GM21528 (cell line): ENCODE measurements around the gene AGBL1.
"Not testable (repeated sequence)": the region's sequence is repeated elsewhere in the genome, so short reads cannot be mapped to it uniquely, and the experiment has no call there.

ENCODE experiments used
- ATAC-seq: cut with Tn5 transposase; IDR thresholded peaks from one replicate; pipeline ENCODE4 v1.9.1; 2021; ENCODE audit warnings: mild to moderate bottlenecking, moderate library complexity; ENCODE audit not compliant: unreplicated experiment, low FRiP score

Gene AGBL1

DNA sequence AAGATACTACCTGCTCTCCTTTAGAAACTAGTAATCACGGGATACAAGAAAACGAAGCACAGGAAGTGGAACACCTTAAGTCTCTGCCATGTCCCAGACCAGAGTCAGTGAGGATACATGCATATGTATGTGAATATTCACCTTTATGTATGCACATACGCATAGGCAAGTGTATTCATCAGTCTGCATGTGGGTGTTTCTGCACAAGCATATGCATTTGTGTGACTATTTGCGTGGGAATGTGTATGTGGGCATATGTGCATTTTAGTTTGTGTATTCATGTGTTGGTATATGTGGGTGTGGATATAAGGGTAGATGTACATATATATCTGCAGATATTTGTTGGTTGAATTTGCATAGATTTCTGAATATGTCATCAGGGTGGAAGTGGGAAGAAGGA, 889.7 kb downstream of the AGBL1 start:
- ATAC-seq: no peak

GRCh38 chr15:86973284-86973844, 893.7 kb downstream of the AGBL1 start:
- no peak for ATAC-seq

DNA sequence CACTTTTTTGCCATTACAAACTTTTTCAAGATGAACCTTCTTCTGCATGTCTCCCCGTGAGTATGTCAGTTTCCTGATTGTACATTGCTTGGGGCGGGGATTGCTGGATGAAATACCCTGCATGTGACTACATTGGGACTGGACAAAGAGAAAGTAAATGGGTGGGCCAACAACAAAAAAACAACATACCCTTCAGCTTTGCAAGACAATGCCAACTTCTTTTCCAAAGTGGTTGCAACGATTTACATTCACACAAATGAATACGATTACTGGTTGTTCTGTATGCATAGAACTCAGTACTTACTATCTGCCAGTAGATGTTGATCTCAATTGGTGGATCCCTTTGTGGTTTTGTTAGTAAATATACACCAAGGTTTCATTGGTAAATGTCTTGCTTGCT, 908.4 kb downstream of the AGBL1 start:
- ATAC-seq: no peak

- ATAC-seq: no peak
These were observed 942.1 kb downstream of the AGBL1 start for GRCh38 chr15:87021751-87022150.

DNA sequence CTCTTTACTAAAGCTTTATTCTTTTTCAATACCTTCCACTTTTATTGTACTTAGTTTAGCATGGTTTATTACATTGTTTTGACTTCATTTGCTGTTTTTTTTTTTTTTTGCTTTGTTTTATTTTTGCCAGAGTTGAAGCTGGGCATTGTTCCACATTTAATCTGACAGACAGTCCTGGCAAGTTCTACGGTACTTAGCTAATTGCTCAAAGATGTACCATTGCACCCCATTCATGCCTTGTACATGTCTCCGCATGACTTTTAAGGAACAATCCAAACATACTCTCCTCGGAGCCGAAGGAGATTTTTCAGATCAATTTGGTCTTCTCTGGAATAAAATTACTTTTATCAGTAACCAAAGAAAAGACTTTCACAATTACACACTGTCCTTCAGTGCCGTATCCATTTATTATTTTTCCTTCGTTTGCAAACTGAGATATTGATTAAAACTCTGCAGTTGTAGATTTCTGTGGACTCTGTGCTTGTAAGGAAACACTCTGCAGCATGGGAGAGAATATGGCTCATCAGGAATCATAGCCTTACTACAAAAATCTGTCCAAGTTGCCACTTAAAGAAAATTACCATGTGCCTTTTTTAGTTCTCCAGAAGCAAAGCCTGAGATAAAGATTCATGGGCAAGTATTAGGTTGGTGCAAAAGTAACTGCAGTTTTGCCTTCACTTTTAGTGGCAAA, 952.0 kb downstream of the AGBL1 start:
- ATAC-seq: no peak

DNA sequence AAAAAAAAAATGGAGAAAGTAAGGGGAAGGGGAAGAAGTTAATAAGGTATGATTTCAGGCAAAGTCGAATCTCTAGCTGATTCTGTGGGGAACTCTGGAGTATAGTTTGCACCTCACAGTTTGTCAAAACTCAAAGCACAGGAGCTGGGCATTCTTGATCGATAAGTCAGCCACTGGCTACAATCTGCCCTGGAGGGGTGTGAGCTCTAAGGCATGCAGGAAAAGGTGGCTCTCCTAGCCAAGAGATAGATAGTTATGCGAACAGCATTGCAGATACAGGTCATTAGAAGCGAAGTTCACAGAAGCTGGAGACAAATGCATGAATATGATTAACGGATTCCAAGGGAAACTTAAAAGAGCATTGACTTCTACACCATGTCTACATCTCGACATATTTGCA, 952.6 kb downstream of the AGBL1 start:
- ATAC-seq: no peak

GRCh38 chr15:87033056-87033455, 953.4 kb downstream of the AGBL1 start:
- ATAC-seq: no peak

DNA sequence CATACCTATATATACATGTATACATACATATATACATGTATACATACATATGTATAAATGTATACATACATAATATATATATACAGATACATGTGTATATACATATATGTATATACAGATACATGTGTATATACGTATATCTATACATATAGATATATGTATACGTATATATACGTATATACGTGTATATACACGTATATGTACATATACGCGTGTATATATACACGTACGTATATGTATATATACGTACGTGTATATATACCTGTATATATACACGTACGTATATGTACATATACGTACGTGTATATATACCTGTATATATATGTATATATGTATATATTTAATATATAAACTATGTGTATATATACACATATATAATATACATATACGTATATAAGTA, 955.2 kb downstream of the AGBL1 start:
- ATAC-seq: no peak

- ATAC-seq: no peak
These were observed 958.7 kb downstream of the AGBL1 start for GRCh38 chr15:87038404-87038803.

DNA sequence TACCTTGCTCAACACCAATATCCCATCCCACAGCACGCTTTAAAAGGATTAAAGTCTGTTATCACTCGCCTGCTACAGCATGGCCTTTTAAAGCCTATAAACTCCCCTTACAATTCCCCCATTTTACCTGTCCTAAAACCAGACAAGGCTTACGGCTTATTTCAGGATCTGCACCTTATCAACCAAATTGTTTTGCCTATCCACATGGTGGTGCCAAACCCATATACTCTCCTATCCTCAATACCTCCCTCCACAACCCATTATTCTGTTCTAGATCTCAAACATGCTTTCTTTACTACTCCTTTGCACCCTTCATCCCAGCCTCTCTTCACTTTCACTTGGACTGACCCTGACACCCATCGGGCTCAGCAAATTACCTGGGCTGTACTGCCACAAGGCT, 962.9 kb downstream of the AGBL1 start:
- not testable (repeated sequence) for ATAC-seq

GRCh38 chr15:87045746-87046145, 966.1 kb downstream of the AGBL1 start:
- ATAC-seq: no peak

- ATAC-seq: no peak
These were observed 967.7 kb downstream of the AGBL1 start for GRCh38 chr15:87047203-87047965.
